Globus pallidus (tissue), 1 donor: ENCODE results near the gene RBM20.
A peak's percentile ranks its signal among the peaks of the same experiment; 100 is the strongest.

Experiments used
- DNase-seq: peaks from one replicate; pipeline ENCODE4 v3.0.0-alpha.2; 2015; ENCODE audit warnings: low spot score

RBM20 gene

GRCh38 chr10:110853921-110854605 lies 209.9 kb downstream of the RBM20 start:
- DNase-seq = no peak

DNA sequence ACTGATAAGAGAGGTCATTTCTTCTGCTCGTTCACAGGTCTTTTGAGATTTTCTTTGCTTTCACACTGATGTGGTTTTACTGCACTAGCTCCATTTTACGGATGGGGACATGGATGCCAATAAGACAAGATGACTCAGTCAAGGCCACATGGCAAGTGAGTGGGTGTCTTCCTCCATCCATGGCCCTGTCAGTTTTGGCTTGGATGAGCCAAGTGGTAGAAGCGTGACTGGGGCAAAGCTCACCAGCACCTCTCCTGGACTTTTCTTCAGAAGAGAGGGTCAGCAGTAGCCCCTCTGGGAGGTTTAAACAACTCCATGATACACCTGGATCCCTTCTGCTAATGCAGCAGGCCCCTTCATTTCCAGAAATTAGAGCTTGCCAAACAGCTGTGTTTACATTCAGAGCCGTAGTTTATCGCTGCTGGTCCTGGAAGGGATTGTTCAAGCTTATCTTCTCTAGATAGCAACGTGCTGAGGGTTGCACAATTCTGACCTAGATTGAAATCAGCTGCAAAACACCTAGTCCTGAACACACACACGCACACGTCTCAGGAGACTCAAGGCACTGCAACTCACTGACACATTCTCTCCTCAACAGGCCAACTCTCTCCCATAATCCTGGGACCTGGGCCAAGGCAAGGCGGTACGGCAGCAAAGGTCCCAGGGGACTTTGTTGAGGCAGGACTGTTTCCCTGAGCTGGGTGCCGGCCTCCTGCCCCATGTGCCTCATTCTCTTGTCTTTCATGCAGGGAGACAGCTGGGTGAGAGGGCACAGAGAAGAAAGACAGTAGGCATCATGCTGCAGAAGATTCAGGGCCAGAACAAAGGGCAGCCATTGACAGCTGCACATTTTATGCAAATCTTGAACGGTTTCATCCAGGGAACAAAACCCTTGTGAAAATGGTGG lies 213.4 kb downstream of the RBM20 start:
- DNase-seq = peak; percentile 75

DNA sequence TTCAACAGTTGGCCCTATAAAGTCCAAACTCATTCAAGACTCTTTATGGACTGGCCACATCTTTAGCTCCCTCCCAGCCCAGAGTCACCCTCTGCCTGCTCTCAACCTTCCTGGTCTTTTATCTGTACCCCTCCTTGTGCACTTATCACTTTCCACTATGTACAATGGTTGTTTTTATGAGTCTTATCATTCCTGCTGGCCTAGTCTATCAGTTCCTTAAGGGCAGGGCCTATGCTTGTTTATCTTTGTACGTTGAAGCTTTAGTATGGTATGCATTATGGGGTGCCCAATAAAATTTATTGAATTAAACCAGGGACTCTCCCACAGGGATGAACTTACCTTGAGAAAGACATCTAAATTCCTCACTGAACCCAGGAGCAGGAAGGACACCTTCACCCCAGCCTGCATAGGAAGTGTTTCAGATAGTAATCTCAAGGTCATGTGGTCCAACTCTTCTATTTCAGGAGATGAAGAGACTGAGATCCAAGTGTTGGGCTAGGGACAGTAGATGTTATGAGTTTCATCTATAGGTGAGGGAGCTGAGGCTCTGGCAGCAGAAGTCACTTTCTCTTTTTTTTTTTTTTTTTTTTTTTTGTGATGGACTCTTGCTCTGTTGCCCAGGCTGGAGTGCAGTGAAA lies 214.3 kb downstream of the RBM20 start:
- no peak for DNase-seq

DNA sequence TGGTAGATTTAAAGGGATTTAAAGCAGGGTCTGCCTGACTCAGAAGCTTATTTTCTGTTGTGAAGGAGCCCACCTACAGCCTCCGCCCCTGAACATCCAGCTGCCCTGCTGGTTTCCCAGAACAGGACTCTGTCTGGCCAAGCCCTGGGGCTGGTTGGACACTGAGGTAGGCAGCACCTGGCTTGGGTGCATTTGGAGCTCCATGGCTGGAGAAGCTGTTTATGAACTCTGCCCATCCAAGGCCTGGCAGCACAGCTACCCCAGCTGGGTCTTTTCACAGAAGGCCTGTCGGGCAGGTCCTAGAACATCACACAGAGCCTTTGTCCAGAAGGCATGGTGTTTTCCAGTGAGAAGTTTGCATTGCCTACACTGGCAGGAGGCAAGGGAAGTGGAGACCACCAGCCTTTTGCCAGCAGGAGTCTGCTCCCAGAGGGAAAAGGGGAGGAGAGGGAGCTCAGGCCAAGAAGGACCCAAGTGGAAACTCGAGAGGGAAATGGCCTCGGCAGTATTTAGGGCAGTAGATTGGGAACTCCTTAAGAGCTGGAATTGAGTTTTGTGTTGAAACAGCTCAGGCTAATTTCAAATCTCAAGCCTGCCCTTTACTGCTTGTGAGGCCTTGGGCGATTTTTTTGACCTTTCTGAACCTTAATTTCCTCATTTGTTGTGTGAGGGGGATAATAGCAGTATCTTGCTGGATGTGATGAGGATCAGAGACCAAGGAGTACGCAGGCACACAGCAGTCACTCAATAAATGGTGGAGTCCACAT lies 215.3 kb downstream of the RBM20 start:
- peak; percentile 20 for DNase-seq

DNA sequence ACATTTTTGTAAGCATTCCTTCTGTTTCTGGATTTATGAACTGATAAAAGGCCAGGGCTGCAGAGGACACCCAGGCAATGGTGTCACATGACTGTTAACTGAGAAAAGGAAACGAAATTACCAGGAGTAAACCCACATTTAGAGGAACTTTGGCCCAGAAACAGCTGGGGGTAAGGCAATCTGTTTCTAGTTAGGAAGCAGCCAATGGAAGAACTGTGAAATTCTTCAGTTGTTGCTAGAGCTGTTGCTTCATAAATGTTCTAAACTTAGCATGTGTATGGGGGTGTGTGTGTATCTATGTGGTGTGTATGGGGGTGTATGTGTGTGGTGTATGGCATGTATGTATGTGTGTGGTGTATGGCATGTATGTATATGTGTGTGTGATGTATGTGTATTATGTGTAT lies 215.8 kb downstream of the RBM20 start:
- DNase-seq = peak; percentile 41

GRCh38 chr10:110860576-110861241 lies 216.6 kb downstream of the RBM20 start:
- no peak for DNase-seq

- no peak for DNase-seq
These were observed 217.3 kb downstream of the RBM20 start for GRCh38 chr10:110861476-110861875.

DNA sequence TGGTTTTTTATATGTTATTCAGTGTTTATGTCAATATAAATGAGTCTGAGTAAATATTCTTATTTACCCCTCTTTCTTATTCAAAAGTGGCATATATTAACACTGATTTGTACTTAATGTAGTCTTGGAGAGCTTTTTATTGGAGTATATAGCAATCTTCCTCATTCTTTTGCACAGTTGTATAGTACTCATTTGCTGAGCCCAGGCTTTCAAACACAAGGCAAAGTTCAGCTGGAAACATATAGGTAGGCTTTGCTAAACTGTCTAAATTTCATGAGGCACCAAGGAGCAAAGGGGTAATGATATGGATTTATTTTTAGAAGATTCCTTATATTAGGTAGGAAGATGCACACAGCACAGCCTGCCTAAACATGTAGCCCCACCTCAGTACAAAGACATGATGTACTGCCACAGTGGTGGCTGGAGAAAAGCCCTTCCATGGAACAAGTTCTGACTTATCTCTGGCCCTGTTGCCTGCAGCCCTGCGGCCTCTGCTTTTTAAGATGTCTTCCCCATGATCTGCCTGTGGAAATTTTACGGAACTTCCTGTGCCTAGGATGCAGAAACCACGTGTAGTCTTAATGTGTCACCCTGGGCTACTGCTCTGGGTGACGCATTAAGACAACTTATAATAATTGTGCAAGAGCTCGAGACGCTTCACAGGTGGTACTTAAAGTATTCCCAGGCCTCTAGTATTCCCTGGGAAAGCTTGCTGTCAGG lies 218.0 kb downstream of the RBM20 start:
- no peak for DNase-seq

- no peak for DNase-seq
These were observed 218.8 kb downstream of the RBM20 start for GRCh38 chr10:110862961-110863360.

- no peak for DNase-seq
These were observed 219.2 kb downstream of the RBM20 start for GRCh38 chr10:110863361-110863760.

GRCh38 chr10:110863956-110864355 lies 219.8 kb downstream of the RBM20 start:
- no peak for DNase-seq

DNA sequence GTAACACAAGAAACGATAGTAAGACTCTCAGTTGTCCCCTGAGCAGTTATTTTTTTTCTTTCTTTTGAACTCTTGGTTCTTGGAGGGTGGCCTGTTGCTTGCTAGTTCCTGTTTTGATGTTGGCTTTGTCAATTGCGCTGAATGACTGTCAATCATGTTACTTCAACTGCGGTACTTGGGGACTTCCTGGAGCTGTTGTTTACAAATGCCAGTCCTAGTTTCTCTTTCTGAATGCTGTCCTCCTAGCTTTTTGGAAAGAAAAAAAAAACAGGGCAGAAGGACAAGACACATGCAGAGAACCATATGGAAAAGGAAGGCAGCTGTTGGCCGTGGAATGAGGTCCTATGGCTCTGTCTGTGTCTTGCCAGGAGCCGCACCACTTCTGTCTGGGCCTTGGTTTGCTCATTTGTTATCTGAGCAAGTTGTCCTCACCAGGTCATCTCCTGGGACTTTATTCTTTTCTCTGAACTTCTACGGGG lies 220.6 kb downstream of the RBM20 start:
- DNase-seq = peak; percentile 57

GRCh38 chr10:110865186-110865808 lies 221.2 kb downstream of the RBM20 start:
- DNase-seq = no peak

GRCh38 chr10:110865809-110866482 lies 221.8 kb downstream of the RBM20 start:
- DNase-seq = no peak

GRCh38 chr10:110867011-110867806 lies 223.1 kb downstream of the RBM20 start:
- peak; percentile 41 for DNase-seq

DNA sequence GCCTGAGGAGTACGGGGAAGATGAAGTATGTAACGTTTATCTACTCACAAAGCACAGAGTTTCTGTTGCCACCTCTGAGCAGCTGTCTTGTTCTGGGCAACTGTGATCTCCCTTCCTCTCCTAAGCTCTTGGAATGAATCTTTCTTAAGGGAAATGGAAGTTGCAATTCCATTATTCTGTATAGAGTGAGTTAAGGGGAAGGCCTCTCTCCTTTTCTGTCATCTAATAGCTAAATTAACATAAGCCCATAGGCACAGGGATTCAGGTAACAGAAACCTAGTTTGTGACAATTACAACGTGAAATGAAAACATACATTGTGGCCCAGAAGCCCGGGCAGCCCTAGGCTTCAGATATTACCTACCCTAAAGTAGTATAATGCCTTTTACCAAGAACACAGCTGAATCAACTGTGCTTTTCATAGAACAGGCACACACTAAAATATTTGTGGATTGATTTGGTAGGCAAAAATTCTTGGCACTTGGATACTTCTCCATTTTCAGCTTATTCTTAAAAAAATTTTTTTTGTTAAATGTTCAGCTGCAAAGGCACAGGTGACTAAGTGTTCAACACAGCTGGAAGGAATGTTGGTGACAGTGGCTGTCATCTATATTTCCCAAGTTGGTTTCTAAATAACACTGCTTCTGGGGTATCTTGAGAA lies 223.8 kb downstream of the RBM20 start:
- DNase-seq = no peak

DNA sequence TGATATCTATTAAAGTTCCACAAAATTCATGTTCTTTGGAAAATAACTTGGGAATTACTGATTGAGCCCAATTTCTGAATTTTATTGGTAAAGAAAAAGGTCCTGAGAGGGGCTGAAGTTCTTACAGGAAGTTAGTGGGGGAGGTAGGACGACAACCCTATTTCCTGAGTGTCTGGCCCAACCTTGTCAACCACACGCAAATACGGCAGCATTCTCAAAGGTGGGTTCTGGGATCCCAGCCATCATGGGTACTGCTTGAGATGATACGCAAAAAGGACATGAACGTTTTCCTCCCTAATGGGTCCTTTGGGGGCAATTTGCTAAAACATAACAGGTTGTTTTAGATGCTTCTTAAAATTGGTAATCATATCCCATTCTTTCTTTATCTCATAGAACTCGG lies 224.8 kb downstream of the RBM20 start:
- DNase-seq = no peak

DNA sequence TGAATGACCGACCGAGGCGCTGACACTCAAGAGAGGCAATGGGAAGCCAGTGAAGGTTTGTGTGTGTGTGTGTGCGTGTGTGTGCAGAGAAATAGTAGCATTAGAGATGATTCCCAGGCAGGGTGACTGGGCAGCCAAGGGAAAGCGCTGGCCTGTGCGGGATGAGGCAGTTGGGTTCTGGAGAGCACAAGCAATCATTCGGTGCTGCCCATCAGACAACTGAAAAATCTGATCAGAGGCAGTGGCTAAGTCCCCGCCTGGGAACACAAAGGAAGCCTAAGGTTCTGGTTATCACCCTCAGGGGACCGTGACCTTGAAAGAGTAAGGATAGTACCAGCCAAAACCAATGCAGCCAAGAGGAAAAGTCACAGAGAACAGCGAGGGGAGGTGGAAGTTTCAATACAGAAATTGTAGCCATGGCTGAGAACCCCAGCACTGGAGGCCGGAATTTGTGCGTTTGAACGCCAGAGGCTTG lies 226.7 kb downstream of the RBM20 start:
- no peak for DNase-seq
